Vagina (tissue), 2 donors: ENCODE measurements around the gene PPP1CC.
"Not testable (repeated sequence)": the region's sequence is repeated elsewhere in the genome, so short reads cannot be mapped to it uniquely, and the experiment has no call there.

Experiments
- POLR2A ChIP-seq, 2 donors: fragments of 450-650 bp; IDR thresholded peaks; one replicate each; pipeline ENCODE4 v1.6.1; 2017; ENCODE audit warnings: antibody characterized with exemption in 2 of 2, mild to moderate bottlenecking in 2 of 2, moderate library complexity in 2 of 2
- POLR2AphosphoS5 ChIP-seq, 2 donors: sonication (generic); formaldehyde crosslinking; IDR thresholded peaks; one replicate each; pipeline ENCODE4 v1.9.0; 2017; ENCODE audit warnings: antibody characterized with exemption in 2 of 2, mild to moderate bottlenecking in 2 of 2, low read depth in 1 of 2; ENCODE audit not compliant: insufficient read depth in 1 of 2
- TF ChIP-seq, protein P1 (sequence below), 3 experiments: fragments of 450-650 bp in 2 of 3; fragments of 200-600 bp in 1 of 3; sonication (generic) in 1 of 3; IDR thresholded peaks; one replicate each; pipeline ENCODE4 v1.5.1; 2017 to 2019; ENCODE audit warnings: antibody characterized with exemption in 3 of 3, mild to moderate bottlenecking in 2 of 3, moderate library complexity in 2 of 3

DNA sequence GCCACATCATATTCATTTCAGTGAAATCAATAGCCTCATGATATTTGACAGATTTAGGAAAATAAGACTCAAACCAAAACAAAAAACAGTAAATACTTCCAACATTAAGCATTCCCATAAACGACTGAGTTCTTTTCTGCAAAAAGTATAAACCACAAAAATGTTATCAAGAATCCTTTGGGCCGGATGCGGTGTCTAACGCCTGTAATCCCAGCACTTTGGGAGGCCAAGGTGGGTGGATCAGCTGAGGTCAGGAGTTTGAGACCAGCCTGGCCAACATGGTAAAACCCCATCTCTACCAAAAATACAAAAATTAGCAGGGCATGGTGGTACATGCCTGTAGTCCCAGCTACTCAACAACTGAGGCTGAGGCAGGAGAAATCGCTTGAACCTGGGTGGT lies 5.7 kb downstream of the PPP1CC start:
- TF ChIP-seq, protein P1, sequence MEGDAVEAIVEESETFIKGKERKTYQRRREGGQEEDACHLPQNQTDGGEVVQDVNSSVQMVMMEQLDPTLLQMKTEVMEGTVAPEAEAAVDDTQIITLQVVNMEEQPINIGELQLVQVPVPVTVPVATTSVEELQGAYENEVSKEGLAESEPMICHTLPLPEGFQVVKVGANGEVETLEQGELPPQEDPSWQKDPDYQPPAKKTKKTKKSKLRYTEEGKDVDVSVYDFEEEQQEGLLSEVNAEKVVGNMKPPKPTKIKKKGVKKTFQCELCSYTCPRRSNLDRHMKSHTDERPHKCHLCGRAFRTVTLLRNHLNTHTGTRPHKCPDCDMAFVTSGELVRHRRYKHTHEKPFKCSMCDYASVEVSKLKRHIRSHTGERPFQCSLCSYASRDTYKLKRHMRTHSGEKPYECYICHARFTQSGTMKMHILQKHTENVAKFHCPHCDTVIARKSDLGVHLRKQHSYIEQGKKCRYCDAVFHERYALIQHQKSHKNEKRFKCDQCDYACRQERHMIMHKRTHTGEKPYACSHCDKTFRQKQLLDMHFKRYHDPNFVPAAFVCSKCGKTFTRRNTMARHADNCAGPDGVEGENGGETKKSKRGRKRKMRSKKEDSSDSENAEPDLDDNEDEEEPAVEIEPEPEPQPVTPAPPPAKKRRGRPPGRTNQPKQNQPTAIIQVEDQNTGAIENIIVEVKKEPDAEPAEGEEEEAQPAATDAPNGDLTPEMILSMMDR (IDR thresholded peaks at IDR 0.05): not testable (repeated sequence)
- not testable (repeated sequence) for TF ChIP-seq POLR2A (IDR thresholded peaks at IDR 0.05); POLR2AphosphoS5 (IDR thresholded peaks at IDR 0.05; ENCODE audit: insufficient read depth in 1 of 2, low read depth in 1 of 2)
